H1 (cell line): ENCODE data around the gene HIVEP2. TPM values are rescaled to one million over a fixed set of nuclear protein-coding genes. Genes with fewer than 3 reads are reported as not detected.

Source experiments
- CTCF ChIA-PET: fragments of 300-600 bp; sonication (Branson Sonifier 250); formaldehyde crosslinking; loops from one replicate; lab custom pipeline; 2021; ENCODE audit not compliant: partially characterized antibody; lab: Charles Lee
- POLR2A ChIA-PET: fragments of 300-600 bp; sonication (Branson Sonifier 250); formaldehyde crosslinking; loops from one replicate; lab custom pipeline; 2021; ENCODE audit warnings: inconsistent platforms; ENCODE audit not compliant: partially characterized antibody; lab: Charles Lee
- DNase-seq, 2 experiments: peaks; one replicate each; pipeline versions ENCODE4 v3.0.0 to v3.0.0-alpha.2; 2010 to 2022; ENCODE audit warnings: low spot score in 2 of 2, low read depth in 1 of 2, mixed read lengths in 1 of 2
- FAIRE-seq: peaks from 2 replicates; lab custom pipeline; 2011; peaks lifted over from hg19 to GRCh38; lab: Jason Lieb, UNC
- H2AFZ ChIP-seq: 2 replicates; pipeline ENCODE4 v1.8.1; 2012; ENCODE audit warnings: low read length, inconsistent platforms
- H2AK5ac ChIP-seq: 2 replicates; pipeline ENCODE4 v1.6.1; 2013; ENCODE audit warnings: low read depth, low read length
- H2BK120ac ChIP-seq: replicated peaks from 2 replicates; pipeline ENCODE3; 2013; ENCODE audit warnings: low read depth, low read length, inconsistent platforms
- H2BK12ac ChIP-seq: 2 replicates; pipeline ENCODE4 v1.6.1; 2013; ENCODE audit warnings: low read depth, low read length
- H2BK15ac ChIP-seq: 2 replicates; pipeline ENCODE4 v1.6.1; 2013; ENCODE audit warnings: low read length
- H2BK20ac ChIP-seq: 2 replicates; pipeline ENCODE4 v1.6.1; 2013; ENCODE audit warnings: low read length
- H2BK5ac ChIP-seq: 2 replicates; pipeline ENCODE4 v1.6.1; 2013; ENCODE audit warnings: low read depth, low read length
- H3K14ac ChIP-seq: 2 replicates; pipeline ENCODE4 v1.6.1; 2013; ENCODE audit warnings: inconsistent platforms; ENCODE audit not compliant: insufficient read length
- H3K18ac ChIP-seq: 2 replicates; pipeline ENCODE4 v1.6.1; 2013; ENCODE audit warnings: low read length; ENCODE audit errors: extremely low read depth
- H3K23ac ChIP-seq: 2 replicates; pipeline ENCODE4 v1.6.1; 2013; ENCODE audit warnings: inconsistent platforms; ENCODE audit not compliant: insufficient read length
- H3K23me2 ChIP-seq: 2 replicates; pipeline ENCODE4 v1.6.1; 2013; ENCODE audit warnings: low read depth, low read length
- H3K27ac ChIP-seq: 2 replicates; pipeline ENCODE4 v1.6.1; 2011; ENCODE audit warnings: low read depth, low read length, inconsistent platforms
- H3K27me3 ChIP-seq, 4 experiments: replicated peaks in 1 of 4; 1 replicate in 1 of 4; 2 replicates in 3 of 4; pipeline versions ENCODE4 v1.6.1 to v1.8.1; 2011 to 2013; ENCODE audit warnings: low read length in 3 of 4, mild to moderate bottlenecking in 3 of 4, inconsistent platforms in 2 of 4, mixed read lengths in 2 of 4, moderate library complexity in 1 of 4; ENCODE audit not compliant: control insufficient read depth in 3 of 4, insufficient read depth in 3 of 4; ENCODE audit errors: extremely low read depth in 1 of 4
- H3K36me3 ChIP-seq, 4 experiments: 2 replicates each; pipeline versions ENCODE4 v1.6.1 to v1.8.1; 2011 to 2013; ENCODE audit warnings: mild to moderate bottlenecking in 4 of 4, low read length in 3 of 4, moderate library complexity in 2 of 4, control low read depth in 1 of 4, inconsistent platforms in 1 of 4; ENCODE audit not compliant: insufficient read depth in 4 of 4, control insufficient read depth in 2 of 4
- H3K4ac ChIP-seq: replicated peaks from 2 replicates; pipeline ENCODE3; 2013; ENCODE audit warnings: low read length, low read depth, mixed read lengths, inconsistent platforms; ENCODE audit not compliant: insufficient read length
- H3K4me1 ChIP-seq, 4 experiments: replicated peaks in 1 of 4; 1 replicate in 1 of 4; 2 replicates in 3 of 4; pipeline versions ENCODE4 v1.6.1 to v1.8.1; 2011 to 2013; ENCODE audit warnings: low read length in 3 of 4, inconsistent platforms in 2 of 4, mixed read lengths in 1 of 4; ENCODE audit not compliant: insufficient read depth in 4 of 4, control insufficient read depth in 3 of 4
- H3K4me2 ChIP-seq, 2 experiments: 2 replicates each; pipeline versions ENCODE4 v1.6.1 to v1.8.1; 2011 to 2013; ENCODE audit warnings: low read depth in 2 of 2, low read length in 2 of 2, control low read depth in 1 of 2, inconsistent platforms in 1 of 2, mild to moderate bottlenecking in 1 of 2; ENCODE audit not compliant: insufficient read depth in 1 of 2
- H3K4me3 ChIP-seq, 4 experiments: fragments of 200-600, 300-600 bp in 1 of 4; sonication (generic), shearing (Covaris generic), sonication (Bioruptor Twin) in 1 of 4; 2 replicates each; pipeline versions ENCODE4 v1.5.1 to v1.8.1; 2011 to 2016; ENCODE audit warnings: low read length in 4 of 4, low read depth in 3 of 4, control low read depth in 2 of 4, inconsistent platforms in 2 of 4, mild to moderate bottlenecking in 2 of 4, mixed read lengths in 1 of 4, moderate library complexity in 1 of 4; ENCODE audit not compliant: insufficient read depth in 2 of 4; ENCODE audit errors: extremely low read depth in 1 of 4
- H3K56ac ChIP-seq: replicated peaks from 2 replicates; pipeline ENCODE3; 2013; ENCODE audit warnings: low read depth, mild to moderate bottlenecking, mixed read lengths, low read length, inconsistent platforms; ENCODE audit not compliant: insufficient read length
- H3K79me1 ChIP-seq: 2 replicates; pipeline ENCODE4 v1.6.1; 2013; ENCODE audit warnings: low read depth, low read length, control low read depth
- H3K79me2 ChIP-seq, 2 experiments: 2 replicates each; pipeline versions ENCODE4 v1.6.1 to v1.8.1; 2012 to 2013; ENCODE audit warnings: low read length in 2 of 2, mild to moderate bottlenecking in 2 of 2, inconsistent platforms in 1 of 2; ENCODE audit not compliant: insufficient read depth in 2 of 2, control insufficient read depth in 1 of 2
- H3K9ac ChIP-seq, 4 experiments: replicated peaks in 1 of 4; 1 replicate in 1 of 4; 2 replicates in 3 of 4; pipeline versions ENCODE4 v1.6.1 to v1.8.1; 2011 to 2013; ENCODE audit warnings: low read depth in 3 of 4, low read length in 3 of 4, control low read depth in 2 of 4, mild to moderate bottlenecking in 2 of 4, moderate library complexity in 2 of 4, inconsistent platforms in 1 of 4; ENCODE audit errors: extremely low read depth in 1 of 4
- H3K9me3 ChIP-seq, 2 experiments: 2 replicates each; pipeline versions ENCODE4 v1.6.1 to v1.8.1; 2012 to 2013; ENCODE audit warnings: mild to moderate bottlenecking in 2 of 2, moderate library complexity in 2 of 2, control low read depth in 1 of 2, inconsistent platforms in 1 of 2, low read depth in 1 of 2, low read length in 1 of 2, mixed read lengths in 1 of 2; ENCODE audit not compliant: insufficient read depth in 2 of 2
- H4K20me1 ChIP-seq, 2 experiments: replicated peaks in 1 of 2; 2 replicates each; pipeline versions ENCODE3 to v1.8.1; 2011 to 2013; ENCODE audit warnings: inconsistent platforms in 2 of 2, low read length in 2 of 2, mild to moderate bottlenecking in 1 of 2; ENCODE audit not compliant: insufficient read depth in 2 of 2, control insufficient read depth in 1 of 2
- H4K5ac ChIP-seq: 2 replicates; pipeline ENCODE4 v1.6.1; 2013; ENCODE audit warnings: low read length, low read depth, mixed read lengths, inconsistent platforms; ENCODE audit not compliant: insufficient read length
- H4K8ac ChIP-seq: 2 replicates; pipeline ENCODE4 v1.8.0; 2013; ENCODE audit warnings: mild to moderate bottlenecking, moderate library complexity, low read length, inconsistent platforms; ENCODE audit not compliant: insufficient read depth; ENCODE audit errors: extremely low read depth
- H4K91ac ChIP-seq: replicated peaks from 2 replicates; pipeline ENCODE3; 2013; ENCODE audit warnings: low read length, mixed read lengths, inconsistent platforms; ENCODE audit not compliant: insufficient read length
- ASH2L ChIP-seq: fragments of 200-600, 300-600 bp; sonication (generic); IDR thresholded peaks from one replicate; pipeline ENCODE4 v1.7.1; 2017; ENCODE audit warnings: low read length
- SP4 ChIP-seq: IDR thresholded peaks from 2 replicates; pipeline ENCODE4 v1.6.1; 2012; ENCODE audit warnings: low read length, inconsistent platforms
- SUZ12 ChIP-seq: fragments of 200-600 bp; sonication (generic); IDR thresholded peaks from 2 replicates; pipeline ENCODE4 v1.6.1; 2012; ENCODE audit warnings: mild to moderate bottlenecking, inconsistent platforms, low read length, moderate library complexity, mixed read lengths
- WGBS, 2 experiments: shearing (Covaris generic) in 1 of 2; methylation state at CpG; one replicate each; pipeline versions ENCODE4 v1.1.6 to v1.1.7; 2013 to 2015; ENCODE audit warnings: low lambda C conversion rate in 2 of 2, mixed read lengths in 2 of 2, inconsistent platforms in 1 of 2, low coverage in 1 of 2, missing lambda C conversion rate in 1 of 2; ENCODE audit not compliant: insufficient replicate concordance in 2 of 2, insufficient coverage in 1 of 2, insufficient read length in 1 of 2; ENCODE audit errors: extremely low coverage in 1 of 2, missing lambda C conversion rate in 1 of 2; 5-methylcytosine and 5-hydroxymethylcytosine counted together
- polyA plus RNA-seq, 7 experiments: library from polyadenylated mRNA; depleted of rRNA in 3 of 7; stranded (reverse) in 5 of 7; unstranded in 2 of 7; fragments of >200 nt in 5 of 7; fragments of 200-250 nt in 2 of 7; gene quantifications; 1 replicate in 5 of 7; 2 replicates in 1 of 7; 4 replicates in 1 of 7; pipeline versions ENCODE4 v1.2.1 to v1.2.3, GENCODE V29; 2011 to 2013; ENCODE audit warnings: missing spikeins in 2 of 7, mixed read lengths in 2 of 7
- total RNA-seq: library from RNA; stranded (reverse); fragmentation: NEBNext Ultra II Directional; extraction: Animal tissue kit (Norgen Biotek cat#: 25700); gene quantifications from 2 replicates; pipeline ENCODE4 v1.2.1, GENCODE V29; 2021

HIVEP2 gene
- total and polyA plus RNA-seq, 2 of the 8 experiments (the other 6 are each of a cell fraction or from before 2014, with no cell fraction given) = 2.2 to 6.1 TPM

GRCh38 chr6:142854589-142855488 lies 90.1 kb downstream of the HIVEP2 start:
- H3K4me2 ChIP-seq = no peak overlapping the region
- H3K23ac ChIP-seq = no peak overlapping the region
- H3K27me3 ChIP-seq = peaks cover 0 to 1% (median 0%) of the 10 kb centered on the region in 4 experiments; a peak in 1 of 7 replicates
- H3K4me1 ChIP-seq = peaks cover 0 to 20% (median 10%) of the 10 kb centered on the region in 4 experiments; a peak in 4 of 7 replicates
- WGBS, 2 experiments = 88% methylated on average over 12 of the region's 12 CpGs; no CpG with 5 or more reads in 1 of the 2 experiments
- no peak overlapping the region for H3K14ac ChIP-seq
- no peaks in the 10 kb centered on the region for H3K9me3 ChIP-seq
- no peak overlapping the region for H2AFZ ChIP-seq
- H3K23me2 ChIP-seq = no peaks in the 10 kb centered on the region
- H3K36me3 ChIP-seq = no peaks in the 10 kb centered on the region
- no peak overlapping the region for H2BK12ac ChIP-seq
- H3K4me3 ChIP-seq = no peak overlapping the region
- TF ChIP-seq SP4 (no peak), ASH2L (no peak), SUZ12 (no peak)
- H2AK5ac ChIP-seq = no peak overlapping the region
- H2BK20ac ChIP-seq = no peak overlapping the region
- H3K79me1 ChIP-seq = no peaks in the 10 kb centered on the region
- H2BK120ac ChIP-seq = no peak overlapping the region
- H3K79me2 ChIP-seq = peaks cover 0 to 3% of the 10 kb centered on the region in 2 experiments; a peak in 1 of 4 replicates
- no peak overlapping the region for H3K27ac ChIP-seq
- no peak overlapping the region for H3K4ac ChIP-seq
- no peak overlapping the region for H2BK15ac ChIP-seq
- H2BK5ac ChIP-seq = no peak overlapping the region
- H4K5ac ChIP-seq = no peak overlapping the region
- peaks cover 0 to 2% of the 10 kb centered on the region in 2 experiments for H4K20me1 ChIP-seq
- FAIRE-seq = no peak
- H3K18ac ChIP-seq = no peak overlapping the region
- ChIA-PET CTCF (interaction anchor here (1.5 to 2.4 kb wide), 3 partner anchors 23 to 172 kb away, joined by 3 to 7 read pairs (median 3); no protein-coding TSS in a partner anchor), POLR2A (no interaction called here)
- no peak overlapping the region for H4K91ac ChIP-seq
- no peak overlapping the region for H4K8ac ChIP-seq
- no peak for DNase-seq
- H3K9ac ChIP-seq = no peak overlapping the region
- H3K56ac ChIP-seq = no peak overlapping the region
